B cell (primary cell): ENCODE data around the gene REV1. TPM values are rescaled to one million over a fixed set of nuclear protein-coding genes. Genes with fewer than 3 reads are reported as not detected.

Experiments
- ATAC-seq: fragments of 200-7000 bp; cut with Tn5 transposase; one replicate; pipeline ENCODE4 v1.10.0; 2021; ENCODE audit warnings: low read depth, mild to moderate bottlenecking, moderate number of reproducible peaks, moderate library complexity
- CTCF ChIA-PET: fragments of 350-600 bp; sonication (Branson Sonifier 250); formaldehyde crosslinking; loops from one replicate; lab custom pipeline; 2021; ENCODE audit warnings: antibody characterized with exemption, inconsistent platforms; lab: Charles Lee
- POLR2A ChIA-PET: fragments of 350-600 bp; sonication (Branson Sonifier 250); formaldehyde crosslinking; loops from one replicate; lab custom pipeline; 2021; ENCODE audit warnings: antibody characterized with exemption; lab: Charles Lee
- DNase-seq: peaks from one replicate; pipeline ENCODE4 v3.0.0; 2013
- H2AFZ ChIP-seq: 2 replicates; pipeline ENCODE4 v1.6.1; 2012; ENCODE audit warnings: mild to moderate bottlenecking, low read depth, low read length; ENCODE audit not compliant: insufficient read depth, poor library complexity, severe bottlenecking
- H3K27ac ChIP-seq, 2 donors: 1 replicate in 1 of 2; 2 replicates in 1 of 2; pipeline ENCODE4 v1.5.1; 2012 to 2013; ENCODE audit warnings: low read length in 2 of 2, mild to moderate bottlenecking in 2 of 2, moderate library complexity in 1 of 2
- H3K27me3 ChIP-seq, 4 experiments: fragments of 200-600 bp in 1 of 4; sonication (generic) in 1 of 4; replicated peaks in 1 of 4; 1 replicate in 2 of 4; 2 replicates in 2 of 4; pipeline versions ENCODE4 v1.6.1 to v1.7.0; 2013 to 2016; ENCODE audit warnings: low read length in 3 of 4, mild to moderate bottlenecking in 2 of 4, mixed read lengths in 1 of 4, moderate library complexity in 1 of 4; ENCODE audit not compliant: insufficient read depth in 4 of 4, control insufficient read depth in 3 of 4; ENCODE audit errors: control extremely low read depth in 1 of 4
- H3K36me3 ChIP-seq, 2 experiments: replicated peaks in 1 of 2; 1 replicate in 1 of 2; 2 replicates in 1 of 2; pipeline versions ENCODE4 v1.6.1 to v1.7.1; 2013; ENCODE audit warnings: low read length in 1 of 2; ENCODE audit not compliant: insufficient read depth in 2 of 2, control insufficient read depth in 1 of 2; ENCODE audit errors: control extremely low read depth in 1 of 2, extremely low read depth in 1 of 2
- H3K4me1 ChIP-seq, 2 donors: fragments of 200-600 bp in 1 of 2; sonication (generic) in 1 of 2; 1 replicate in 1 of 2; 2 replicates in 1 of 2; pipeline versions ENCODE4 v1.5.1 to v1.6.1; 2013 to 2017; ENCODE audit warnings: low read length in 2 of 2; ENCODE audit not compliant: control insufficient read depth in 2 of 2, insufficient read depth in 2 of 2
- H3K4me2 ChIP-seq: replicated peaks from 2 replicates; pipeline ENCODE3; 2012; ENCODE audit warnings: mild to moderate bottlenecking, low read depth, low read length; ENCODE audit not compliant: poor library complexity, severe bottlenecking
- H3K4me3 ChIP-seq, 5 experiments: fragments of 200-600 bp in 1 of 5; sonication (generic) in 1 of 5; 1 replicate in 3 of 5; 2 replicates in 2 of 5; pipeline versions ENCODE4 v1.5.1 to v1.7.0; 2011 to 2016; ENCODE audit warnings: low read length in 4 of 5, mild to moderate bottlenecking in 4 of 5, low read depth in 2 of 5, control low read depth in 1 of 5, moderate library complexity in 1 of 5; ENCODE audit not compliant: insufficient read depth in 1 of 5; ENCODE audit errors: control extremely low read depth in 1 of 5, extremely low read depth in 1 of 5
- H3K79me2 ChIP-seq: fragments of 200-600 bp; sonication (generic); one replicate; pipeline ENCODE4 v1.6.0; 2016; ENCODE audit warnings: low read length; ENCODE audit not compliant: control insufficient read depth, insufficient read depth
- H3K9ac ChIP-seq: fragments of 200-600 bp; sonication (generic); 2 replicates; pipeline ENCODE4 v1.6.1; 2017; ENCODE audit warnings: mild to moderate bottlenecking, low read length, moderate library complexity
- H3K9me3 ChIP-seq, 3 donors: one replicate each; pipeline versions ENCODE4 v1.6.1 to v1.7.1; 2013; ENCODE audit warnings: low read length in 2 of 3; ENCODE audit not compliant: control insufficient read depth in 2 of 3, insufficient read depth in 1 of 3; ENCODE audit errors: control extremely low read depth in 1 of 3
- H4K20me1 ChIP-seq: 2 replicates; pipeline ENCODE4 v1.6.0; 2012; ENCODE audit warnings: mild to moderate bottlenecking, low read length; ENCODE audit not compliant: insufficient read depth, control insufficient read depth, poor library complexity, severe bottlenecking
- H3K27ac Mint-ChIP-seq: one replicate; pipeline ENCODE4 v1.8.0; 2021; ENCODE audit warnings: mixed read lengths
- H3K27me3 Mint-ChIP-seq: one replicate; pipeline ENCODE4 v1.8.0; 2021; ENCODE audit warnings: mixed read lengths
- H3K4me1 Mint-ChIP-seq: one replicate; pipeline ENCODE4 v1.8.0; 2021; ENCODE audit warnings: mixed read lengths
- H3K4me3 Mint-ChIP-seq: one replicate; pipeline ENCODE4 v1.8.0; 2021; ENCODE audit warnings: mixed read lengths
- H3K9me3 Mint-ChIP-seq: one replicate; pipeline ENCODE4 v1.8.0; 2022; ENCODE audit warnings: mixed read lengths; ENCODE audit not compliant: insufficient read depth
- CTCF ChIP-seq: fragments of 200-600 bp; IDR thresholded peaks from one replicate; pipeline ENCODE4 v1.8.0; 2022; ENCODE audit warnings: antibody characterized with exemption, mild to moderate bottlenecking
- EZH2 ChIP-seq: IDR thresholded peaks from 2 replicates; pipeline ENCODE4 v1.6.1; 2012; ENCODE audit warnings: borderline replicate concordance, low read depth, mild to moderate bottlenecking, moderate library complexity, low read length; ENCODE audit not compliant: insufficient read depth, poor library complexity, severe bottlenecking
- WGBS: methylation state at CpG from one replicate; pipeline ENCODE4 v1.1.5; 2013; ENCODE audit warnings: missing lambda C conversion rate; ENCODE audit not compliant: insufficient coverage; 5-methylcytosine and 5-hydroxymethylcytosine counted together
- intact Hi-C: fragments of 100-400 bp; cut with micrococcal nuclease; formaldehyde crosslinking; loops from one replicate; pipeline ENCODE4 v1.10.0; 2022
- polyA plus RNA-seq: library from polyadenylated mRNA; depleted of rRNA; stranded (reverse); fragments of >200 nt; gene quantifications from 2 replicates; pipeline ENCODE4 v1.2.3, GENCODE V29; 2012
- total RNA-seq, 2 donors: library from RNA; stranded (reverse); fragments of 120-200 nt in 1 of 2; gene quantifications; 1 replicate in 1 of 2; 2 replicates in 1 of 2; pipeline versions ENCODE4 v1.2.3 to v1.2.4, GENCODE V29; 2013 to 2022

The REV1 gene
- total and polyA plus RNA-seq, 2 donors (not counting 1 experiment from before 2014, with no cell fraction given): 25.4 to 70.5 TPM

DNA sequence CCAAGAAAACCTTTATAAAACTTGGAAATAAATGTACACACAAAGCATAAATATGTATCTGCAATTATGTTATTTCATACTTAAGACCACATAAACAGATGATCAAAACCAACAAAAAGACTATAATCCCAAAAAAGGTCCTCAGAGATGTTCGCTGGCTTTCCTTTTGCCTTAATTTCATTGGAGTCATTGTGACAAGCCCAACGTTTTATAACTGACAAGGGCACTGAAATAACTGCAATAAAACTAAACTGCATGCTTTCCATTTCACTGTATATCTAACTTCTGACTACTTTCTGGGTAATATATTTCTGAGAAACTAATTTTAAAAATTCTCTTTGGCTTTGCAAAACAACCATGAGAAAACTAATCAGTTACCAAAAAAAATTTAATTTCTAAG, 56.5 kb downstream of the REV1 start:
- ChIA-PET POLR2A (no interaction called here), CTCF (interaction anchor here (1.1 kb wide), 1 partner anchor 9 kb away, joined by 4 read pairs; no protein-coding TSS in a partner anchor)
- H3K36me3 ChIP-seq: peaks cover 1 to 23% of the 10 kb centered on the region in 2 experiments
- H3K79me2 ChIP-seq: no peaks in the 10 kb centered on the region
- Mint-ChIP-seq H3K27ac (no peak overlapping the region), H3K4me1 (peaks cover 8% of the 10 kb centered on the region), H3K4me3 (no peak overlapping the region), H3K27me3 (no peaks in the 10 kb centered on the region), H3K9me3 (no peaks in the 10 kb centered on the region)
- H4K20me1 ChIP-seq: no peaks in the 10 kb centered on the region
- no peak overlapping the region for H2AFZ ChIP-seq
- WGBS: 100% methylated on average over 1 of the region's 2 CpGs
- no peak overlapping the region for H3K4me2 ChIP-seq
- intact Hi-C loops: no loop called here
- no peaks in the 10 kb centered on the region for H3K9me3 ChIP-seq
- no peak overlapping the region for H3K9ac ChIP-seq
- no peak for TF ChIP-seq EZH2
- no peak for TF ChIP-seq CTCF
- no peak overlapping the region for H3K27ac ChIP-seq
- DNase-seq (no peak), ATAC-seq (no peak)
- H3K4me3 ChIP-seq: no peak overlapping the region
- H3K27me3 ChIP-seq: no peaks in the 10 kb centered on the region
- peaks cover 0 to 3% of the 10 kb centered on the region in 2 donors for H3K4me1 ChIP-seq

DNA sequence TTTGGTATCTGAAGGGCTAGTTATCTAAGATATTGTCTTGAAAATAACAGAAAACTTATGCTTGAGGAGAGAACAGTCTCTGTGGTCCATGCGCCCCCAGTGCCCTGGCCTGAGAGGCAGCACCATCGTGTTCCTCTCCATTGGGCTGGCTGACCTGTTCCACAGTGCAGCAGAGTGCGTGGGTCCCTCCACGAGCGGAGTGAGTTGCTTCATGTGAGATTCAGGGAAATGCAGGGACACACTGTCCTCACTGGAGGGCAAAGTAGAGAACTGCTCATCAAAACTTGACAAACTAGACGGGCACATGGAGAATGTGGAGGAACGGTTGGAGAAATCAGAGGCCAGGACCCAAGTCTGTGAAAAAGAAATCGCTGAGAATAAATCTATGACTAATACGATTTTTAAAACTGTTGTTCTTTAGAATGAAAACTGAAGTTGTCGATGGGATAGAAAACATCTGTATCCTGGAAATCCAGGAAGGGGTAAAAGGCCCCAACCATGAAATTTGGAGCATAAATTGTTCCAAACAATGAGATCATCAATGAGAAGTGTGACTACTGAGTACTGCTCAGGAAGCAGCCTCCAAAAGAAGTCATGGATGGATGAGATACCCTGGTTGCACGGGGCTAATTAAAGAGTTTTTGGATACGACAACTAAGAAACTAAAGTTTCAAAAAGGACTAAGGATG, 58.1 kb downstream of the REV1 start:
- H3K4me3 Mint-ChIP-seq: no peak overlapping the region
- intact Hi-C loops: no loop called here

More for the DNA sequence above, 58.1 kb downstream of the REV1 start:
- WGBS: 96% methylated on average over 10 of the region's 12 CpGs
- Mint-ChIP-seq H3K27ac (no peak overlapping the region), H3K4me1 (peaks cover 8% of the 10 kb centered on the region), H3K9me3 (no peaks in the 10 kb centered on the region), H3K27me3 (no peaks in the 10 kb centered on the region)
- Histone ChIP-seq H3K79me2 (no peaks in the 10 kb centered on the region), H3K27me3 (no peaks in the 10 kb centered on the region), H4K20me1 (no peaks in the 10 kb centered on the region), H3K4me1 (peaks cover 0 to 3% of the 10 kb centered on the region in 2 donors), H2AFZ (no peak overlapping the region), H3K27ac (no peak overlapping the region), H3K36me3 (peaks cover 0 to 34% of the 10 kb centered on the region in 2 experiments), H3K9ac (no peak overlapping the region), H3K9me3 (no peaks in the 10 kb centered on the region), H3K4me3 (no peak overlapping the region), H3K4me2 (no peak overlapping the region)
- ChIA-PET CTCF (interaction anchor here (1.0 kb wide), 1 partner anchor 40 kb away, joined by 3 read pairs; no protein-coding TSS in a partner anchor), POLR2A (no interaction called here)
- DNase-seq: no peak
- TF ChIP-seq CTCF: no peak
- TF ChIP-seq EZH2: no peak
- ATAC-seq: no peak
